ACC112 (cell line): ENCODE data around the gene HDAC3.
A peak's percentile ranks its signal among the peaks of the same experiment; 100 is the strongest.

ENCODE experiments used
- H2AFZ ChIP-seq: fragments of 200-600 bp; sonication (generic); one replicate; pipeline ENCODE4 v1.6.0; 2017; ENCODE audit warnings: antibody characterized with exemption, low read length; ENCODE audit not compliant: unreplicated experiment
- H3K27ac ChIP-seq: fragments of 200-600 bp; sonication (generic); 2 replicates; pipeline ENCODE4 v1.5.1; 2014; ENCODE audit warnings: low read depth, mild to moderate bottlenecking, antibody characterized with exemption, low read length, moderate library complexity
- H3K27me3 ChIP-seq: fragments of 200-600 bp; sonication (generic); 2 replicates; pipeline ENCODE4 v1.6.1; 2014; ENCODE audit warnings: mild to moderate bottlenecking, antibody characterized with exemption, low read length, moderate library complexity, mixed read lengths; ENCODE audit not compliant: insufficient read depth
- H3K36me3 ChIP-seq: fragments of 200-600 bp; sonication (generic); 2 replicates; pipeline ENCODE4 v1.6.1; 2016; ENCODE audit warnings: mild to moderate bottlenecking, antibody characterized with exemption, low read length, moderate library complexity, mixed read lengths; ENCODE audit not compliant: insufficient read depth
- H3K4me1 ChIP-seq: fragments of 200-600 bp; sonication (generic); one replicate; pipeline ENCODE4 v1.6.1; 2016; ENCODE audit warnings: low read length, mixed read lengths; ENCODE audit not compliant: insufficient read depth, unreplicated experiment, control insufficient read depth
- H3K4me3 ChIP-seq: fragments of 200-600 bp; sonication (generic); 2 replicates; pipeline ENCODE4 v1.5.1; 2014; ENCODE audit warnings: mild to moderate bottlenecking, low read depth, low read length
- H3K79me2 ChIP-seq: fragments of 200-600 bp; sonication (generic); one replicate; pipeline ENCODE4 v1.6.0; 2016; ENCODE audit warnings: low read length; ENCODE audit not compliant: control insufficient read depth, unreplicated experiment, insufficient read depth

HDAC3 gene

DNA sequence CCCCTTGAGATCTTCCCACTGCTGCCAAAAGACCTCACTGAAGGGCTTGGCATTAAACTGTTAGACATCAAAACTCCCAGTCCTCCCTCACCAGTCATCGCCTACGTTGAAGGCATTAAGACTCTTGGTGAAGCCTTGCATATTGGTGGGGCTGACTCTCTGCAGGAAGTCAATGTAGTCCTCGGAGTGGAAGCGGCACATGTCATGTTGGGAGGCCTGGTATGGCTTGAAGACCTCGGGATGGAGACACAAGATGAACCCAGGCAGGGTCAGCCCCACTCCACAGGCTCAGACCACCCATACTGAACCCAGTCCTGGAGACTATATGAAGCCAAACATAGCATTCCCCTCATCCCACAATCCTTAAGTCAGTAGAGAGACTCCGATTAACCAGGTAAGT lies 1.9 kb downstream of the HDAC3 start:
- Histone ChIP-seq H3K36me3 (peaks cover 10% of the 10 kb centered on the region), H3K79me2 (peaks cover 54% of the 10 kb centered on the region), H2AFZ (no peak overlapping the region), H3K27ac (no peak overlapping the region), H3K4me1 (peaks cover 21% of the 10 kb centered on the region), H3K27me3 (no peaks in the 10 kb centered on the region), H3K4me3 (peak overlapping the region; percentile 78; the same call in 1 of the 2 replicates)

- no peak overlapping the region; the same call in 1 of the 2 replicates for H3K4me3 ChIP-seq
- no peaks in the 10 kb centered on the region for H3K27me3 ChIP-seq
- H3K36me3 ChIP-seq: peaks cover 16% of the 10 kb centered on the region
- H3K4me1 ChIP-seq: peaks cover 21% of the 10 kb centered on the region
- peaks cover 54% of the 10 kb centered on the region for H3K79me2 ChIP-seq
- no peak overlapping the region for H2AFZ ChIP-seq
- H3K27ac ChIP-seq: no peak overlapping the region
Observed at GRCh38 chr5:141633871-141634561, 2.6 kb downstream of the HDAC3 start.

GRCh38 chr5:141632650-141633049 lies 4.0 kb downstream of the HDAC3 start:
- H2AFZ ChIP-seq: no peak overlapping the region
- peaks cover 24% of the 10 kb centered on the region for H3K36me3 ChIP-seq
- H3K4me3 ChIP-seq: no peak overlapping the region
- H3K27me3 ChIP-seq: no peaks in the 10 kb centered on the region
- peaks cover 54% of the 10 kb centered on the region for H3K79me2 ChIP-seq
- H3K4me1 ChIP-seq: peaks cover 17% of the 10 kb centered on the region
- no peak overlapping the region for H3K27ac ChIP-seq

DNA sequence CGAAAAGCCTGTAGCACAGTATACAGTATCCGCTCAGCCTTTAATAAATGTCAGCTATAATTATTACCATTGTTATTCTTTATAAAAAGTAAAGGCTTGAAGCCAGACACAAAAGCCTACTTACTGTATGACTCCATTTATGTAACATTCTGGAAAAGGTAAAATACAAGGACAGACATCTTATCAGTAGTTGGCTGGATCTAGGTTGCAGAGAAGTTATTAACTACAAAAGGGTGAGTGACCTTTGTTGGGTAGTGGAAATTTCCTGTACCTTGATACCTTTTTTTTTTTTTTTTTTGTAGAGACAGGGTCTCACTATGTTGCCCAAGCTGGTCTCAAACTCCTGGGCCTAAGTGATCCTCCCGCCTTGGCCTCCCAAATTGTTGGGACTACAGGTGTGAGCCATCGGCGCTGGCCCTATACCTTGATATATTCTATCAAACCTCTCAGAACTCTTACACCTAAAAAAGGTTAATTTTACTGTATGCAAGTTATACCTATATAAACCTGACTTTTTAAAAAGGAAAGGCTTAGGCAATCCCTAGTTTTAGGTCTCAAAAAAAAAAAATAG lies 6.0 kb downstream of the HDAC3 start:
- H3K79me2 ChIP-seq: peaks cover 45% of the 10 kb centered on the region
- H3K27me3 ChIP-seq: no peaks in the 10 kb centered on the region
- no peak overlapping the region for H3K27ac ChIP-seq
- no peak overlapping the region for H3K4me3 ChIP-seq
- H3K36me3 ChIP-seq: peaks cover 25% of the 10 kb centered on the region
- no peak overlapping the region for H2AFZ ChIP-seq
- H3K4me1 ChIP-seq: peaks cover 14% of the 10 kb centered on the region

DNA sequence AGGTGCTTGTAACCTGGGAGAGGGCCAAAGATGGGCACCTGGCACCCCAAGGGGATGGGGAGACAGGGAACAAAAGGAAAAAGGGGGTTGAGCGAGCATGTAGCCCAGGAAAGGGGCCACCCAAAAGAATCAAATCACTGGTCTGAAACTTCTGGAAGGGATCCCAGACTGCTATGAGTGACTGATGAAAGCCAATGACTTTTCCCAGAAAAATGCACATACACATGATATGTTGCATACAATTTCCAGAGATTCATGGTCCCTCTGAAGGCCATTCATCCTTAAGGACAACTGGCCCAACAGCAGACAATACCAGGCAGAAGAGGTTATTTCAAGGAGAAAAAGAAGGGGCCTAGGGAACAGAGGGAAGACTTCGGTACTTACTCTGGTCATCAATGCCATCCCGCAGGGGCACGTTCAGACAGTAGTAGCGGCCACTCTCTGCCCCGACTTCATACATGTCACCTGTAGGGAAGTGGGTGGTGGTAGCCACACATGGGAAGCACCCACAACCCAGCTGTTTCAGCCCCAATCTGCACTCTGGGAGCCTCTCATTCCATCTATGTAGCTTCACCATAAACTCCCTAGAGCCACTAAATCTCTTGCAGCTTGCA lies 8.4 kb downstream of the HDAC3 start:
- Histone ChIP-seq H3K79me2 (peaks cover 24% of the 10 kb centered on the region), H3K27ac (no peak overlapping the region), H3K4me3 (no peak overlapping the region), H3K27me3 (no peaks in the 10 kb centered on the region), H2AFZ (no peak overlapping the region), H3K36me3 (peaks cover 38% of the 10 kb centered on the region), H3K4me1 (no peaks in the 10 kb centered on the region)

- no peak overlapping the region for H2AFZ ChIP-seq
- no peaks in the 10 kb centered on the region for H3K4me1 ChIP-seq
- H3K36me3 ChIP-seq: peaks cover 27% of the 10 kb centered on the region
- no peak overlapping the region for H3K4me3 ChIP-seq
- no peaks in the 10 kb centered on the region for H3K79me2 ChIP-seq
- no peaks in the 10 kb centered on the region for H3K27me3 ChIP-seq
- H3K27ac ChIP-seq: no peak overlapping the region
Observed at GRCh38 chr5:141623611-141624010, 13.0 kb downstream of the HDAC3 start.

DNA sequence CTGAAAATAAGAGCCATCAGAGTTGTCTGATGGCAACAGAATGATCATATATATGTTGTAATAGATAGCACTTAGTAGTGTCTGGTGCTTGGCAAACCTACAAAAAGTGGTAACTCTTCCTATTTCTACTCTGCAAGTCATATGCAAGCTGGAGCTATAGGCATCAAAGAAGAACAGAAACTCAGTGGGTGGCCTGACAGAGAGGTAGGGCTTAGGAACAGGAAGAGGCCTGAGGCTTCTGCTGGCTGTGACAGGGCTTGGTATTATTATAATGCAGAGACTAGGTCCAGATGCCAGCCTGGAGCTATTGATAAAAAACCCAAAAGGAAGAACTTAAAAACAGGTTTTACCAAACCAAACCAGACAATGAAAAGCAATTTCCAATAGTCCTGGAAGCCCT lies 13.5 kb downstream of the HDAC3 start:
- H3K4me1 ChIP-seq: no peaks in the 10 kb centered on the region
- H3K27me3 ChIP-seq: no peaks in the 10 kb centered on the region
- H3K79me2 ChIP-seq: peaks cover 4% of the 10 kb centered on the region
- H2AFZ ChIP-seq: no peak overlapping the region
- H3K4me3 ChIP-seq: no peak overlapping the region
- H3K36me3 ChIP-seq: peaks cover 25% of the 10 kb centered on the region
- H3K27ac ChIP-seq: no peak overlapping the region

DNA sequence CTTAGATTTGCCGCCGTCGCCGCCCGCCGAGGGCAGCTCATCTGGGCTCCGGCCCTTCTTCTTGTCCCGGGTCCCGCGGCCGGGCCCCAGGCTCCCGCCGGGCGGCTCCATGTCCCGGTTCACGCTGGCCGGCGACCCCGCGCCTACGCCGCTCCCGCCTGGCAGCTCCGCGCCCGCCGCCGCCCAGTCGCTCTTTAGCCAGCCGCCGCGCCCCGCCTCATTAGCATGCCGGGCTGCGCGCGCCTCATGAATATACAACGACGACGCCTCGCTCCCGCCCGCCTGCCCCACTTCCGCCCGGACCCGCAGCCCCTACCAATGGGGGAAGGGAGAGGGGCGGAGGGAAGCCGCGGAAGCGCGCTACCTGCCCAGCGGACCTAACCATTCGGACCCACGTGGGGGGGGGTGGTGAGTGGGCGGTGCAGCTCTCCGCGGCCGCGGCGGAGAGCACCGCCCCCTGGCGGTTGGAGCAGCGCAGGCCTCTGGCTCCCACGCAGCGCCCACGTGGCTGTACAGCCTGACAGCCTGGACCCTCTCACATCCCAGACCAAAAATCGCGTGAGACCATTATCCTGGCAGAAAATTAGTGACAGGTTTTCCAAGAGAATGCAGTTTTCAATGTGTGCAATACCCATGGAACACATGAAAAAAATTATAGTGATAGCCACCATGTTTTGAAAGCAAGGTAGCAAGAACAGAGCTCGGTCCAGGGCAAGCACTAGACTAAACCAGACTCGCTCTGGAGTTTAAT lies 17.7 kb downstream of the HDAC3 start, which contains the start of gene DIAPH1:
Gene DIAPH1, minus strand, starts transcription at position 197 of the 751 bp plus-strand sequence. Its CDS starts 86 bp downstream, at position 111.
- peak within 1 kb of the TSS; percentile 57 for H3K27ac ChIP-seq
- H3K36me3 ChIP-seq: peaks cover 20% of the 10 kb centered on the region
- peak within 1 kb of the TSS; percentile 92 for H2AFZ ChIP-seq
- no peaks in the 10 kb centered on the region for H3K27me3 ChIP-seq
- H3K4me1 ChIP-seq: peaks cover 18% of the 10 kb centered on the region
- H3K4me3 ChIP-seq: peak within 1 kb of the TSS; percentile 89
- H3K79me2 ChIP-seq: peaks cover 39% of the 10 kb centered on the region

DNA sequence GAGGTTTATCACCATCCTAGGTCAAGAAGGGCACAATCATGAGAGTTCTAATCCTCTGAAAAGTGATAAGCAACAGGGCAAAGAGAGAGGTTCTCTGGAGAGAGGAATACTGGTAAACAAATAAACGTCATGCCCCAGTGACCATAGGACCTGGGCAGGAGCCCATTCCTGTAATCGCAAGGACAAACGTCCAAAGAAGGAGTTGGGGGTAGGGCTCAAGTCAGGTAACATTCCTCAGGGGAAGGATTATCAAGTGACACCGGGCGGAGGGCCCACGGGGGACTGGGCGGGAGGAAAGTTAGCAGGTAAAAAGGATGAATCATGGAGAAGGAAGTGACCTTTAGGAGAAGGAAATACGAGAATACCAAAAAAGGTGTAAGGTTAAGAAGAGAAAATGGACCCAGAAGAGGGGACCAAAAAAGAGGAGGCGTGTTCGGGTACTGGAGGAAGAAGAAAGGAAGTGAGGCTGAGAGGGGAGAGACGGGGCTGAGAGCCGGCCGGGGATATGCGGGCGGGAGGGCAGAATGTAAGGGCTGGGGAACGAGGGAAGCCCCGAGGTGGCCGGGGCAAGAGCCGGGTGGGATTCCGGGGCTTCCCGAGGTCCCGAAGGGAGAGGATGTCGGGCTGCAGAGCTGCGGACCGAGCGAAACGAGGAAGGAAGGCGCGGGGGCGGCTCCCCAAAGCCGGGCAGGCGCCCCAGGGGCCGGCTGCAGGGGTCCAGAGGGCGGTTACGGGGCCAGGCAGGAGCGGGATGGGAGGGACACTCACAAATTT lies 18.4 kb downstream of the HDAC3 start:
- Histone ChIP-seq H2AFZ (peak overlapping the region; percentile 92), H3K4me3 (peak overlapping the region; percentile 89), H3K4me1 (peaks cover 18% of the 10 kb centered on the region), H3K27ac (peak overlapping the region; percentile 57), H3K27me3 (no peaks in the 10 kb centered on the region), H3K36me3 (peaks cover 13% of the 10 kb centered on the region), H3K79me2 (peaks cover 46% of the 10 kb centered on the region)

GRCh38 chr5:141617682-141618029 lies 19.0 kb downstream of the HDAC3 start:
- H3K36me3 ChIP-seq: peaks cover 13% of the 10 kb centered on the region
- H3K4me1 ChIP-seq: peaks cover 18% of the 10 kb centered on the region
- no peaks in the 10 kb centered on the region for H3K27me3 ChIP-seq
- peak overlapping the region; percentile 89 for H3K4me3 ChIP-seq
- H3K27ac ChIP-seq: peak overlapping the region; percentile 57
- H3K79me2 ChIP-seq: peaks cover 52% of the 10 kb centered on the region
- peak overlapping the region; percentile 92 for H2AFZ ChIP-seq
